Measurements from ENCODE around the gene CDK14.

DNA sequence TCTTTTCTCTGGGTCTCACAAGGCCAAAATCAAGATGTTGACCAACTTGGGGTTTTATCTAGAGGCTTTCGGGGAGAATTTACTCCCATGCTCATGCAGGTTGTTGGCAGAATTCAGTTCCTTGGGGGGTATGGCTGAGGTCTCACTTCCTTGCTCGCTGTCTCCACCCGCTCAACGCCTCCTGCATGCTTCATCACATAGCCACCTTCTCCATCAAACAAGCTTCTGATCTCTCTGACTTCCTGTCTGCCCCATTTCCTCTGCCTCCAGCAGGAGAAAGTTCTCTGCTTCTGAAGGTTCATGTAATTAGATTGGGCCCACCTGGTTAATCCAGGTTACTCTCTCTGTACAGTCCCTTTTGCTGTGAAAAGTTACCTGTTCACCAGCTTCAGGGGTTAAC is 489.1 kb downstream of the CDK14 start:
- TF ChIP-seq, protein P1, sequence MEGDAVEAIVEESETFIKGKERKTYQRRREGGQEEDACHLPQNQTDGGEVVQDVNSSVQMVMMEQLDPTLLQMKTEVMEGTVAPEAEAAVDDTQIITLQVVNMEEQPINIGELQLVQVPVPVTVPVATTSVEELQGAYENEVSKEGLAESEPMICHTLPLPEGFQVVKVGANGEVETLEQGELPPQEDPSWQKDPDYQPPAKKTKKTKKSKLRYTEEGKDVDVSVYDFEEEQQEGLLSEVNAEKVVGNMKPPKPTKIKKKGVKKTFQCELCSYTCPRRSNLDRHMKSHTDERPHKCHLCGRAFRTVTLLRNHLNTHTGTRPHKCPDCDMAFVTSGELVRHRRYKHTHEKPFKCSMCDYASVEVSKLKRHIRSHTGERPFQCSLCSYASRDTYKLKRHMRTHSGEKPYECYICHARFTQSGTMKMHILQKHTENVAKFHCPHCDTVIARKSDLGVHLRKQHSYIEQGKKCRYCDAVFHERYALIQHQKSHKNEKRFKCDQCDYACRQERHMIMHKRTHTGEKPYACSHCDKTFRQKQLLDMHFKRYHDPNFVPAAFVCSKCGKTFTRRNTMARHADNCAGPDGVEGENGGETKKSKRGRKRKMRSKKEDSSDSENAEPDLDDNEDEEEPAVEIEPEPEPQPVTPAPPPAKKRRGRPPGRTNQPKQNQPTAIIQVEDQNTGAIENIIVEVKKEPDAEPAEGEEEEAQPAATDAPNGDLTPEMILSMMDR (IDR thresholded peaks at IDR 0.05; ENCODE audit: extremely low read depth in 1 of 2, insufficient read depth in 1 of 2, low read depth in 1 of 2, low read length in 2 of 2), result no peak
- TF ChIP-seq, protein P2, sequence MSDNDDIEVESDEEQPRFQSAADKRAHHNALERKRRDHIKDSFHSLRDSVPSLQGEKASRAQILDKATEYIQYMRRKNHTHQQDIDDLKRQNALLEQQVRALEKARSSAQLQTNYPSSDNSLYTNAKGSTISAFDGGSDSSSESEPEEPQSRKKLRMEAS (IDR thresholded peaks at IDR 0.05; ENCODE audit: insufficient read depth, insufficient read length), result no peak
- no peak for TF ChIP-seq FOS (IDR thresholded peaks at IDR 0.05; ENCODE audit: borderline replicate concordance, insufficient read depth, low read length)
- TF ChIP-seq POLR2A (IDR thresholded peaks at IDR 0.05; ENCODE audit: low read depth, low read length), result no peak
